Transverse colon (tissue), 4 donors: ENCODE data around the gene HADH.

Experiments used
- CTCF ChIP-seq, 5 experiments: fragments of 200-600 bp in 3 of 5; fragments of 450-650 bp in 2 of 5; sonication (generic) in 3 of 5; IDR thresholded peaks; 1 replicate in 2 of 5; 2 replicates in 3 of 5; pipeline ENCODE4 v1.5.1; 2016 to 2017; ENCODE audit warnings: antibody characterized with exemption in 5 of 5, inconsistent platforms in 3 of 5, mild to moderate bottlenecking in 2 of 5, moderate library complexity in 1 of 5
- POLR2AphosphoS5 ChIP-seq, 3 donors: sonication (generic); formaldehyde crosslinking; IDR thresholded peaks; one replicate each; pipeline ENCODE4 v1.6.1; 2016; ENCODE audit warnings: antibody characterized with exemption in 3 of 3

- no peak for TF ChIP-seq POLR2AphosphoS5 (IDR thresholded peaks at IDR 0.05)
- TF ChIP-seq CTCF (IDR thresholded peaks at IDR 0.05), result no peak
Observed at GRCh38 chr4:108010167-108010566, 20.5 kb downstream of the HADH start.
